IMR-90 (cell line): Measurements from ENCODE around the gene HOXA3. TPM values are rescaled to one million over a fixed set of nuclear protein-coding genes. Genes with fewer than 3 reads are reported as not detected.

ENCODE experiments used
- ATAC-seq: fragments of 200-7000 bp; cut with Tn5 transposase; 2 replicates; pipeline ENCODE4 v1.9.1; 2020; ENCODE audit warnings: low read depth, mild to moderate bottlenecking, moderate library complexity
- BruUV-seq: library from RNA; stranded (reverse); fragments of 400-500 nt; replicated peaks from 2 replicates; lab custom pipeline; 2021; lab: Mats Ljungman, UMichigan
- CTCF ChIA-PET: fragments of 300-600 bp; formaldehyde crosslinking; extraction: SDS; loops from one replicate; lab custom pipeline; 2021; ENCODE audit warnings: antibody characterized with exemption; lab: Yijun Ruan, JAX
- POLR2A ChIA-PET: fragments of 300-600 bp; sonication (Branson Sonifier 250); formaldehyde crosslinking; loops from one replicate; lab custom pipeline; 2022; ENCODE audit warnings: antibody characterized with exemption; ENCODE audit not compliant: unreplicated experiment; lab: Charles Lee
- DNase-seq: peaks from one replicate; pipeline ENCODE4 v3.0.0; 2013
- H2AFZ ChIP-seq: replicated peaks from 2 replicates; pipeline ENCODE3; 2013; ENCODE audit warnings: low read length, mild to moderate bottlenecking; ENCODE audit not compliant: poor library complexity
- H2AK5ac ChIP-seq: 2 replicates; pipeline ENCODE4 v1.6.1; 2013; ENCODE audit warnings: low read depth, low read length, inconsistent platforms
- H2AK9ac ChIP-seq: replicated peaks from 2 replicates; pipeline ENCODE3; 2013; ENCODE audit warnings: mild to moderate bottlenecking, low read depth, low read length, moderate library complexity; ENCODE audit not compliant: poor library complexity
- H2BK120ac ChIP-seq: 2 replicates; pipeline ENCODE4 v1.6.1; 2013; ENCODE audit warnings: low read depth, low read length, inconsistent platforms
- H2BK15ac ChIP-seq: 3 replicates; pipeline ENCODE4 v1.6.1; 2013; ENCODE audit warnings: low read depth, low read length, inconsistent platforms
- H2BK20ac ChIP-seq: 2 replicates; pipeline ENCODE4 v1.6.1; 2013; ENCODE audit warnings: low read depth, mild to moderate bottlenecking, inconsistent platforms, low read length, moderate library complexity
- H2BK5ac ChIP-seq: 2 replicates; pipeline ENCODE4 v1.6.1; 2013; ENCODE audit warnings: mild to moderate bottlenecking, low read depth, low read length, inconsistent platforms; ENCODE audit not compliant: poor library complexity, severe bottlenecking
- H3K14ac ChIP-seq: replicated peaks from 2 replicates; pipeline ENCODE4 v1.6.1; 2013; ENCODE audit warnings: low read depth, low read length, inconsistent platforms
- H3K18ac ChIP-seq: 2 replicates; pipeline ENCODE4 v1.6.1; 2013; ENCODE audit warnings: low read depth, low read length, control low read depth
- H3K23ac ChIP-seq: 2 replicates; pipeline ENCODE4 v1.6.1; 2013; ENCODE audit warnings: low read depth, low read length, inconsistent platforms
- H3K27ac ChIP-seq: 2 replicates; pipeline ENCODE4 v1.5.1; 2013; ENCODE audit warnings: mild to moderate bottlenecking, control low read depth, low read length; ENCODE audit not compliant: insufficient read depth
- H3K27me3 ChIP-seq: 2 replicates; pipeline ENCODE4 v1.6.1; 2013; ENCODE audit warnings: low read length; ENCODE audit not compliant: control insufficient read depth, insufficient read depth
- H3K36me3 ChIP-seq: 2 replicates; pipeline ENCODE4 v1.6.1; 2013; ENCODE audit warnings: low read length, mixed read lengths; ENCODE audit not compliant: control insufficient read depth, insufficient read depth
- H3K4ac ChIP-seq: 2 replicates; pipeline ENCODE4 v1.6.1; 2013; ENCODE audit warnings: low read depth, low read length, inconsistent platforms
- H3K4me1 ChIP-seq: 2 replicates; pipeline ENCODE4 v1.6.1; 2013; ENCODE audit warnings: low read length, mixed read lengths; ENCODE audit not compliant: control insufficient read depth, insufficient read depth
- H3K4me2 ChIP-seq: 2 replicates; pipeline ENCODE4 v1.6.1; 2013; ENCODE audit warnings: low read depth, mild to moderate bottlenecking, control low read depth, low read length, moderate library complexity
- H3K4me3 ChIP-seq: 2 replicates; pipeline ENCODE4 v1.5.1; 2013; ENCODE audit warnings: low read depth, mild to moderate bottlenecking, control low read depth, low read length, moderate library complexity; ENCODE audit not compliant: insufficient read depth
- H3K56ac ChIP-seq: 2 replicates; pipeline ENCODE4 v1.6.1; 2013; ENCODE audit warnings: low read length, inconsistent platforms; ENCODE audit not compliant: insufficient read depth; ENCODE audit errors: extremely low read depth
- H3K79me1 ChIP-seq, 2 experiments: 2 replicates each; pipeline ENCODE4 v1.6.1; 2013; ENCODE audit warnings: low read length in 2 of 2, inconsistent platforms in 1 of 2, low read depth in 1 of 2
- H3K9ac ChIP-seq: 2 replicates; pipeline ENCODE4 v1.6.1; 2013; ENCODE audit warnings: low read depth, low read length, control low read depth
- H3K9me1 ChIP-seq: 2 replicates; pipeline ENCODE4 v1.6.1; 2013; ENCODE audit warnings: low read length, inconsistent platforms; ENCODE audit not compliant: insufficient read depth
- H3K9me3 ChIP-seq: 2 replicates; pipeline ENCODE4 v1.6.1; 2013; ENCODE audit warnings: low read length; ENCODE audit not compliant: control insufficient read depth, insufficient read depth
- H4K20me1 ChIP-seq: 2 replicates; pipeline ENCODE4 v1.6.1; 2013; ENCODE audit warnings: low read length, inconsistent platforms; ENCODE audit not compliant: insufficient read depth
- H4K5ac ChIP-seq: 2 replicates; pipeline ENCODE4 v1.6.1; 2013; ENCODE audit warnings: mild to moderate bottlenecking, low read depth, low read length, control low read depth
- H4K8ac ChIP-seq, 2 experiments: 2 replicates each; pipeline ENCODE4 v1.6.1; 2013; ENCODE audit warnings: low read depth in 2 of 2, low read length in 2 of 2, control low read depth in 1 of 2, inconsistent platforms in 1 of 2
- H4K91ac ChIP-seq: 2 replicates; pipeline ENCODE4 v1.6.1; 2013; ENCODE audit warnings: low read depth, low read length, inconsistent platforms; ENCODE audit not compliant: insufficient read depth
- BHLHE40 ChIP-seq: fragments of 150-350 bp; IDR thresholded peaks from 2 replicates; pipeline ENCODE4 v1.6.1; 2016; ENCODE audit warnings: mild to moderate bottlenecking, low read depth, low read length
- MAFK ChIP-seq: IDR thresholded peaks from 2 replicates; pipeline ENCODE4 v1.6.1; 2012; ENCODE audit warnings: low read depth, low read length, improper control_type of control experiment
- MXI1 ChIP-seq: IDR thresholded peaks from 2 replicates; pipeline ENCODE4 v1.6.1; 2012; ENCODE audit warnings: low read depth, mild to moderate bottlenecking, low read length, moderate library complexity, borderline replicate concordance
- NFE2L2 ChIP-seq: fragments of 150-350 bp; IDR thresholded peaks from 2 replicates; pipeline ENCODE4 v1.6.1; 2016; ENCODE audit warnings: low read depth, mild to moderate bottlenecking, low read length
- RAD21 ChIP-seq: IDR thresholded peaks from 2 replicates; pipeline ENCODE4 v1.6.1; 2012; ENCODE audit warnings: low read length, improper control_type of control experiment
- SMC3 ChIP-seq: fragments of 150-350 bp; IDR thresholded peaks from 2 replicates; pipeline ENCODE4 v1.6.1; 2016; ENCODE audit warnings: low read depth, mild to moderate bottlenecking, antibody characterized with exemption, low read length, moderate library complexity
- WGBS, 2 experiments: methylation state at CpG; one replicate each; pipeline versions ENCODE4 v1.1.5 to v1.1.7; 2013; ENCODE audit warnings: missing lambda C conversion rate in 2 of 2; ENCODE audit not compliant: insufficient read length in 1 of 2; ENCODE audit errors: extremely low coverage in 2 of 2; 5-methylcytosine and 5-hydroxymethylcytosine counted together
- dilution Hi-C: fragments of 300-500 bp; cut with HindIII; formaldehyde crosslinking; loops from one replicate; pipeline ENCODE4 v1.14.3; 2018; ENCODE audit warnings: low sequenced_read_pairs; ENCODE audit not compliant: unreplicated experiment
- in situ Hi-C: fragments of 300-500 bp; cut with MboI; formaldehyde crosslinking; loops from 3 replicates; pipeline ENCODE4 v1.14.3; 2019; ENCODE audit warnings: low sequenced_read_pairs, inconsistent platforms, mixed read lengths
- intact Hi-C: fragments of 100-400 bp; cut with micrococcal nuclease; formaldehyde crosslinking; loops from 2 replicates; pipeline ENCODE4 v1.10.0; 2022
- polyA plus RNA-seq, 3 experiments: library from polyadenylated mRNA; depleted of rRNA; stranded (reverse); fragments of >200 nt; gene quantifications; 2 replicates each; pipeline ENCODE4 v1.2.3, GENCODE V29; 2012; ENCODE audit warnings: low replicate concordance in 1 of 3
- total RNA-seq: library from RNA; depleted of rRNA; stranded (reverse); fragments of >200 nt; gene quantifications from 2 replicates; pipeline ENCODE4 v1.2.3, GENCODE V29; 2012
- TF ChIP-seq, protein P1 (sequence below): fragments of 150-350 bp; IDR thresholded peaks from 2 replicates; pipeline ENCODE4 v1.6.1; 2017; ENCODE audit warnings: mild to moderate bottlenecking, antibody characterized with exemption, low read length, low read depth

HOXA3 gene
- total and polyA plus RNA-seq, 2 of the 4 experiments (the other 2 are of a cell fraction): 0.90 to 5.4 TPM

DNA sequence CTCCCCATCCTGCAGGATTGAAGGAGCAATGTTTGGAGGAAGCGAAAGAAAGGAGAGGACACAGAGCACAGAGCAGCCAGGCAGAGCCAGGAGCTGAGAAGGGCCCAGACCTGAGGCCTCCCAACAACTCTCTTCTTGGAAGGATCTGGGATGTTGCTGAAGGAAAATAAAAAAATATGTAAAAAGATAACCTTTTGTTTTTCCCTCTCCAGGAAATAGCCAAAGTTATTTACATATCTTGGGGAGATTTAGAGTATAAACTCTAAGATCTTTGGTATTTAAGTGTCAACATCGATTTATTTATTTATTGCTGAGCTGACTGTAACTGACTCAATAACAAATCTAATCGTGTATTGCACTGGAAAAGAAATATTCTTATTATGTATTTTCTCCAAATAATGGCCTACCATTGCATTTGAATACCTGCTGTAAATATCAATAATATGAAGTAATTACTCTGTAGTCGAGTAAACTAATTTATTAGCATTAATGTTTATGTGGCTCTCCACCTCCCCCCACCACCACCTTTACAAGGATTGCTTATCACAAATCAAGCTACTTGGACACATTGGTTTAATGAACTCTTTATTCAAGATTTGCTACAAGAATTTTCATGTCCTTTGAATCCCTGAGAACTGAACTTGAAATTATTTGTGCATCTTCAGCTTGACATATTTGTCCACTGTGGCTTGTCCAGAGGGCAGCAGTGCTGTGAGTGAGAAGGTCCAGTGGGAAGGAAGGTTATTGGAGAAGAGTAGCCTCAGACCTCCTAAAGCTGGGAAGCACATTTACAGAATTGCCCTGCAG lies 34.5 kb upstream of the HOXA3 start:
- Histone ChIP-seq H3K14ac (no peak overlapping the region), H3K4ac (no peak overlapping the region), H2BK20ac (no peak overlapping the region), H4K91ac (no peak overlapping the region), H3K27ac (no peak overlapping the region), H2AK5ac (no peak overlapping the region), H3K23ac (no peak overlapping the region), H3K79me1 (no peaks in the 10 kb centered on the region), H3K56ac (no peak overlapping the region), H2BK15ac (no peak overlapping the region), H4K20me1 (peaks cover 17% of the 10 kb centered on the region; the same call in 1 of the 2 replicates), H3K36me3 (no peaks in the 10 kb centered on the region), H3K4me1 (peaks cover 3% of the 10 kb centered on the region; the same call in 1 of the 2 replicates), H4K5ac (no peak overlapping the region), H3K9me1 (no peaks in the 10 kb centered on the region), H2BK5ac (no peak overlapping the region), H3K9me3 (peaks cover 17% of the 10 kb centered on the region; the same call in 1 of the 2 replicates), H3K18ac (no peak overlapping the region), H2BK120ac (no peak overlapping the region), H3K4me3 (no peak overlapping the region), H3K4me2 (no peak overlapping the region), H3K9ac (no peak overlapping the region), H4K8ac (no peak overlapping the region), H2AK9ac (no peak overlapping the region), H2AFZ (no peak overlapping the region), H3K27me3 (peaks cover 97% of the 10 kb centered on the region)
- dilution Hi-C loops (no loop called here), intact Hi-C loops (no loop called here), in situ Hi-C loops (no loop called here)
- BruUV-seq: no TSS peak
- no peak for DNase-seq
- ATAC-seq: no peak
- no peak for TF ChIP-seq SMC3
- no peak for TF ChIP-seq BHLHE40
- TF ChIP-seq NFE2L2: no peak
- TF ChIP-seq RAD21: no peak
- no peak for TF ChIP-seq MAFK
- TF ChIP-seq, protein P1, sequence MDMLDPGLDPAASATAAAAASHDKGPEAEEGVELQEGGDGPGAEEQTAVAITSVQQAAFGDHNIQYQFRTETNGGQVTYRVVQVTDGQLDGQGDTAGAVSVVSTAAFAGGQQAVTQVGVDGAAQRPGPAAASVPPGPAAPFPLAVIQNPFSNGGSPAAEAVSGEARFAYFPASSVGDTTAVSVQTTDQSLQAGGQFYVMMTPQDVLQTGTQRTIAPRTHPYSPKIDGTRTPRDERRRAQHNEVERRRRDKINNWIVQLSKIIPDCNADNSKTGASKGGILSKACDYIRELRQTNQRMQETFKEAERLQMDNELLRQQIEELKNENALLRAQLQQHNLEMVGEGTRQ: no peak
- TF ChIP-seq MXI1: no peak
- no CpG with 5 or more reads among the region's 4 CpGs for WGBS, 2 experiments
- ChIA-PET CTCF (interaction anchor here (1.7 kb wide), 1 partner anchor 9 kb away, joined by 10 read pairs; no protein-coding TSS in a partner anchor), POLR2A (interaction anchor here (0.7 kb wide), 1 partner anchor 53 kb away, joined by 5 read pairs; no protein-coding TSS in a partner anchor)
